T-helper 2 cell (primary cell): ENCODE results near the gene RHEX.
A peak's percentile ranks its signal among the peaks of the same experiment; 100 is the strongest.
"Not testable (repeated sequence)": the region's sequence is repeated elsewhere in the genome, so short reads cannot be mapped to it uniquely, and the experiment has no call there.

Experiments
- DNase-seq, 5 experiments: peaks; one replicate each; pipeline versions ENCODE4 v3.0.0 to v3.0.0-alpha.2; 2012 to 2022

The RHEX gene

GRCh38 chr1:206060844-206061243, 7.9 kb downstream of the RHEX start:
- no peak for DNase-seq

GRCh38 chr1:206062464-206062863, 9.5 kb downstream of the RHEX start:
- DNase-seq: no peak

- DNase-seq: not testable (repeated sequence)
Measured at GRCh38 chr1:206064001-206064400, 11.0 kb downstream of the RHEX start.

- DNase-seq: not testable (repeated sequence)
Measured at GRCh38 chr1:206064501-206064900, 11.5 kb downstream of the RHEX start.

- DNase-seq: no peak
Measured at GRCh38 chr1:206065547-206066145, 12.7 kb downstream of the RHEX start.

- peak in 1 of 5 experiments; percentile 60 for DNase-seq
Measured at GRCh38 chr1:206066479-206067171, 13.7 kb downstream of the RHEX start.

GRCh38 chr1:206067486-206068227, 14.7 kb downstream of the RHEX start:
- DNase-seq: no peak

GRCh38 chr1:206068314-206068713, 15.3 kb downstream of the RHEX start:
- no peak for DNase-seq

- DNase-seq: no peak
Measured at GRCh38 chr1:206070627-206071304, 17.8 kb downstream of the RHEX start.

GRCh38 chr1:206074839-206075238, 21.9 kb downstream of the RHEX start:
- no peak for DNase-seq

- no peak for DNase-seq
Measured at GRCh38 chr1:206075786-206076755, 23.1 kb downstream of the RHEX start.

- DNase-seq: no peak
Measured at GRCh38 chr1:206079135-206079534, 26.2 kb downstream of the RHEX start.

GRCh38 chr1:206080026-206080820, 27.2 kb downstream of the RHEX start:
- DNase-seq: peak in 1 of 5 experiments; percentile 42

GRCh38 chr1:206081856-206082255, 28.9 kb downstream of the RHEX start:
- DNase-seq: no peak

GRCh38 chr1:206082831-206083695, 30.1 kb downstream of the RHEX start:
- no peak for DNase-seq

- DNase-seq: no peak
Measured at GRCh38 chr1:206083750-206084149, 30.8 kb downstream of the RHEX start.

- DNase-seq: no peak
Measured at GRCh38 chr1:206087091-206087490, 34.1 kb downstream of the RHEX start.

GRCh38 chr1:206089341-206089740, 36.4 kb downstream of the RHEX start:
- DNase-seq: no peak

- DNase-seq: peak in 1 of 5 experiments; percentile 18
Measured at GRCh38 chr1:206094024-206094423, 41.1 kb downstream of the RHEX start.

GRCh38 chr1:206097381-206097780, 44.4 kb downstream of the RHEX start:
- DNase-seq: no peak
